B cell (primary cell): ENCODE measurements around the gene LIF.

Experiments
- CTCF ChIP-seq: fragments of 200-600 bp; IDR thresholded peaks from one replicate; pipeline ENCODE4 v1.8.0; 2022; ENCODE audit warnings: antibody characterized with exemption, mild to moderate bottlenecking
- EZH2 ChIP-seq: IDR thresholded peaks from 2 replicates; pipeline ENCODE4 v1.6.1; 2012; ENCODE audit warnings: borderline replicate concordance, low read depth, mild to moderate bottlenecking, moderate library complexity, low read length; ENCODE audit not compliant: insufficient read depth, poor library complexity, severe bottlenecking

GRCh38 chr22:30268331-30268730, 21.8 kb upstream of the LIF start:
- TF ChIP-seq CTCF (no peak), EZH2 (no peak)
